Astrocyte (in vitro differentiated cells and primary cell): Measurements from ENCODE around the gene ZDHHC4.

Experiments
- EZH2 ChIP-seq: IDR thresholded peaks from 2 replicates; pipeline ENCODE4 v1.6.1; 2012; ENCODE audit warnings: mild to moderate bottlenecking, low read length, inconsistent platforms; ENCODE audit not compliant: insufficient read depth
- TF ChIP-seq, protein P1 (sequence below): IDR thresholded peaks from 2 replicates; pipeline ENCODE4 v1.5.1; 2011; ENCODE audit warnings: low read depth, mild to moderate bottlenecking, inconsistent platforms, low read length, moderate library complexity; ENCODE audit not compliant: insufficient read depth

DNA sequence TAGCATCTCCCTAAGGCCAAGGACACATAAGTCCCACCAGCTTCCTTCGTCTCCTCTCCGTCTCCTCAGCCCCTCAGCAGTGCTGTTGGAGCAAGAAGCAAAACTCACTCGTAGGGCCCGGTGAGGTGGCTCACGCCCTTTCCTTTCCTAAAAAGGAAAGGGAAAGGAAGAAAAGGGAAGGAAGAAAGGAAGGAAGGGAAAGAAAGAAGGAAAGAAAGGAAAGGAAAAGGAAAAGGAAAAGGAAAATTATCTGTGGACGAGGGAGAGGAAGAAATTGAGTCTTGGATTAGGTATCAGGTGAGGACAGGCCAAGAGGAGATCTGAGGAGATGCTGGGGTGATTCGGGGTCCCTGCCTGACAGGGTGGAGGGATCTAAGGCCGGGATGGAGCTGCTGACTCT, 56.8 kb downstream of the ZDHHC4 start:
- TF ChIP-seq, protein P1, sequence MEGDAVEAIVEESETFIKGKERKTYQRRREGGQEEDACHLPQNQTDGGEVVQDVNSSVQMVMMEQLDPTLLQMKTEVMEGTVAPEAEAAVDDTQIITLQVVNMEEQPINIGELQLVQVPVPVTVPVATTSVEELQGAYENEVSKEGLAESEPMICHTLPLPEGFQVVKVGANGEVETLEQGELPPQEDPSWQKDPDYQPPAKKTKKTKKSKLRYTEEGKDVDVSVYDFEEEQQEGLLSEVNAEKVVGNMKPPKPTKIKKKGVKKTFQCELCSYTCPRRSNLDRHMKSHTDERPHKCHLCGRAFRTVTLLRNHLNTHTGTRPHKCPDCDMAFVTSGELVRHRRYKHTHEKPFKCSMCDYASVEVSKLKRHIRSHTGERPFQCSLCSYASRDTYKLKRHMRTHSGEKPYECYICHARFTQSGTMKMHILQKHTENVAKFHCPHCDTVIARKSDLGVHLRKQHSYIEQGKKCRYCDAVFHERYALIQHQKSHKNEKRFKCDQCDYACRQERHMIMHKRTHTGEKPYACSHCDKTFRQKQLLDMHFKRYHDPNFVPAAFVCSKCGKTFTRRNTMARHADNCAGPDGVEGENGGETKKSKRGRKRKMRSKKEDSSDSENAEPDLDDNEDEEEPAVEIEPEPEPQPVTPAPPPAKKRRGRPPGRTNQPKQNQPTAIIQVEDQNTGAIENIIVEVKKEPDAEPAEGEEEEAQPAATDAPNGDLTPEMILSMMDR = no peak
- no peak for TF ChIP-seq EZH2
